ENCODE data around the gene TSHZ1.
"Not testable (repeated sequence)": the region's sequence is repeated elsewhere in the genome, so short reads cannot be mapped to it uniquely, and the experiment has no call there.

Gene TSHZ1

GRCh38 chr18:75183973-75184493 is 26.6 kb upstream of the TSHZ1 start:
- no peak for DNase-seq (ENCODE audit: low spot score)

GRCh38 chr18:75185460-75185859 is 25.1 kb upstream of the TSHZ1 start:
- no peak for DNase-seq (ENCODE audit: low spot score)

- not testable (repeated sequence) for DNase-seq (ENCODE audit: low spot score)
Measured at GRCh38 chr18:75187702-75188101, 22.9 kb upstream of the TSHZ1 start.

- DNase-seq (ENCODE audit: low spot score) = no peak
Measured at GRCh38 chr18:75189696-75190095, 20.9 kb upstream of the TSHZ1 start.

- DNase-seq (ENCODE audit: low spot score) = no peak
Measured at GRCh38 chr18:75192899-75193298, 17.7 kb upstream of the TSHZ1 start.

GRCh38 chr18:75198036-75198435 is 12.6 kb upstream of the TSHZ1 start:
- no peak for DNase-seq (ENCODE audit: low spot score)

GRCh38 chr18:75199327-75199726 is 11.3 kb upstream of the TSHZ1 start:
- no peak for DNase-seq (ENCODE audit: low spot score)

- no peak for DNase-seq (ENCODE audit: low spot score)
Measured at GRCh38 chr18:75200071-75200470, 10.5 kb upstream of the TSHZ1 start.

- DNase-seq (ENCODE audit: low spot score) = no peak
Measured at GRCh38 chr18:75200605-75201280, 9.9 kb upstream of the TSHZ1 start.

GRCh38 chr18:75201282-75202270 is 9.0 kb upstream of the TSHZ1 start:
- DNase-seq (ENCODE audit: low spot score) = no peak

GRCh38 chr18:75202696-75203365 is 7.8 kb upstream of the TSHZ1 start:
- DNase-seq (ENCODE audit: low spot score) = no peak

- DNase-seq (ENCODE audit: low spot score) = no peak
Measured at GRCh38 chr18:75203416-75204268, 7.0 kb upstream of the TSHZ1 start.

- DNase-seq (ENCODE audit: low spot score) = no peak
Measured at GRCh38 chr18:75204269-75204731, 6.3 kb upstream of the TSHZ1 start.

- no peak for DNase-seq (ENCODE audit: low spot score)
Measured at GRCh38 chr18:75204732-75205513, 5.7 kb upstream of the TSHZ1 start.

- DNase-seq (ENCODE audit: low spot score) = no peak
Measured at GRCh38 chr18:75205514-75206132, 5.0 kb upstream of the TSHZ1 start.

GRCh38 chr18:75206452-75207309 is 3.9 kb upstream of the TSHZ1 start:
- DNase-seq (ENCODE audit: low spot score) = no peak

GRCh38 chr18:75207310-75208154 is 3.1 kb upstream of the TSHZ1 start:
- DNase-seq (ENCODE audit: low spot score) = no peak
